HAP-1 (cell line): ENCODE data around the gene FXR2.
A peak's percentile ranks its signal among the peaks of the same experiment; 100 is the strongest.

Experiments
- DNase-seq, 2 experiments: peaks; one replicate each; pipeline ENCODE4 v3.0.0-alpha.2; 2016 to 2020; ENCODE audit warnings: low spot score in 2 of 2
- H3K27me3 ChIP-seq: fragments of 250-450 bp; sonication (Bioruptor Pico); 2 replicates; pipeline ENCODE4 v1.5.1; 2020; ENCODE audit warnings: low read depth, mild to moderate bottlenecking, moderate library complexity
- H3K36me3 ChIP-seq: fragments of 250-450 bp; sonication (Bioruptor Pico); replicated peaks from 2 replicates; pipeline ENCODE4 v1.5.1; 2020; ENCODE audit warnings: mild to moderate bottlenecking
- H3K4me1 ChIP-seq: fragments of 250-450 bp; sonication (Bioruptor Pico); 2 replicates; pipeline ENCODE4 v1.5.1; 2020; ENCODE audit warnings: mild to moderate bottlenecking
- H3K4me3 ChIP-seq: fragments of 250-450 bp; sonication (Bioruptor Pico); 2 replicates; pipeline ENCODE4 v1.5.1; 2020; ENCODE audit warnings: mild to moderate bottlenecking, moderate library complexity
- H3K9me3 ChIP-seq: fragments of 250-450 bp; sonication (Bioruptor Pico); 2 replicates; pipeline ENCODE4 v1.5.1; 2020; ENCODE audit warnings: mild to moderate bottlenecking, moderate library complexity
- in situ Hi-C: fragments of 300-500 bp; cut with MboI; formaldehyde crosslinking; loops from 3 replicates; pipeline ENCODE4 v1.14.3; 2020; ENCODE audit warnings: low sequenced_read_pairs, inconsistent platforms, mixed read lengths

FXR2 gene

GRCh38 chr17:7589204-7589868 is 25.4 kb downstream of the FXR2 start:
- Histone ChIP-seq H3K9me3 (no peaks in the 10 kb centered on the region), H3K36me3 (peaks cover 70% of the 10 kb centered on the region), H3K4me3 (no peak overlapping the region), H3K4me1 (peaks cover 6% of the 10 kb centered on the region), H3K27me3 (no peaks in the 10 kb centered on the region)
- no peak for DNase-seq
- in situ Hi-C loops = no loop called here

GRCh38 chr17:7588553-7589203 is 26.0 kb downstream of the FXR2 start:
- H3K27me3 ChIP-seq = no peaks in the 10 kb centered on the region
- in situ Hi-C loops = no loop called here
- no peaks in the 10 kb centered on the region for H3K9me3 ChIP-seq
- DNase-seq = no peak
- peaks cover 63% of the 10 kb centered on the region for H3K36me3 ChIP-seq
- no peak overlapping the region for H3K4me3 ChIP-seq
- peaks cover 6% of the 10 kb centered on the region for H3K4me1 ChIP-seq

- H3K4me3 ChIP-seq = no peak overlapping the region
- DNase-seq = no peak
- in situ Hi-C loops = no loop called here
- H3K27me3 ChIP-seq = no peaks in the 10 kb centered on the region
- peaks cover 56% of the 10 kb centered on the region for H3K36me3 ChIP-seq
- no peaks in the 10 kb centered on the region for H3K9me3 ChIP-seq
- peaks cover 14% of the 10 kb centered on the region for H3K4me1 ChIP-seq
These were observed 27.1 kb downstream of the FXR2 start for GRCh38 chr17:7587420-7588151.

GRCh38 chr17:7586673-7587419 is 27.9 kb downstream of the FXR2 start:
- no peaks in the 10 kb centered on the region for H3K27me3 ChIP-seq
- H3K4me1 ChIP-seq = peaks cover 21% of the 10 kb centered on the region
- no peaks in the 10 kb centered on the region for H3K9me3 ChIP-seq
- in situ Hi-C loops = no loop called here
- peak in 1 of 2 experiments; percentile 57 for DNase-seq
- no peak overlapping the region for H3K4me3 ChIP-seq
- H3K36me3 ChIP-seq = peaks cover 49% of the 10 kb centered on the region

GRCh38 chr17:7583253-7584109 is 31.2 kb downstream of the FXR2 start, which contains the start of gene MPDU1:
TSS of gene MPDU1 (plus strand) at chr17:7583852. CDS start at chr17:7583863, 11 bp downstream.
- in situ Hi-C loops = no loop called here
- Histone ChIP-seq H3K4me3 (peak within 1 kb of the TSS; percentile 91), H3K4me1 (peaks cover 21% of the 10 kb centered on the region), H3K36me3 (peaks cover 28% of the 10 kb centered on the region), H3K27me3 (no peaks in the 10 kb centered on the region), H3K9me3 (no peaks in the 10 kb centered on the region)
- DNase-seq = peak; percentile 98

- Histone ChIP-seq H3K9me3 (no peaks in the 10 kb centered on the region), H3K4me3 (peak overlapping the region; percentile 91), H3K36me3 (peaks cover 31% of the 10 kb centered on the region), H3K4me1 (peaks cover 21% of the 10 kb centered on the region), H3K27me3 (no peaks in the 10 kb centered on the region)
- DNase-seq = no peak
- in situ Hi-C loops = no loop called here
These were observed 32.1 kb downstream of the FXR2 start for GRCh38 chr17:7582396-7583252.

GRCh38 chr17:7580604-7581575 is 33.8 kb downstream of the FXR2 start:
- DNase-seq = no peak
- in situ Hi-C loops = no loop called here
- no peaks in the 10 kb centered on the region for H3K9me3 ChIP-seq
- no peak overlapping the region for H3K4me3 ChIP-seq
- peaks cover 21% of the 10 kb centered on the region for H3K4me1 ChIP-seq
- peaks cover 38% of the 10 kb centered on the region for H3K36me3 ChIP-seq
- H3K27me3 ChIP-seq = no peaks in the 10 kb centered on the region

- H3K4me1 ChIP-seq = peaks cover 25% of the 10 kb centered on the region
- in situ Hi-C loops = no loop called here
- peaks cover 46% of the 10 kb centered on the region for H3K36me3 ChIP-seq
- H3K27me3 ChIP-seq = no peaks in the 10 kb centered on the region
- DNase-seq = peak in 1 of 2 experiments; percentile 60
- no peaks in the 10 kb centered on the region for H3K9me3 ChIP-seq
- no peak overlapping the region for H3K4me3 ChIP-seq
These were observed 34.7 kb downstream of the FXR2 start for GRCh38 chr17:7579834-7580603.

- in situ Hi-C loops = no loop called here
- H3K4me3 ChIP-seq = no peak within 1 kb of the TSS
- H3K9me3 ChIP-seq = no peaks in the 10 kb centered on the region
- peaks cover 27% of the 10 kb centered on the region for H3K4me1 ChIP-seq
- H3K27me3 ChIP-seq = no peaks in the 10 kb centered on the region
- peak; percentile 63 to 70 for DNase-seq
- peaks cover 54% of the 10 kb centered on the region for H3K36me3 ChIP-seq
These were observed 35.5 kb downstream of the FXR2 start, which contains the start of gene CD68 for GRCh38 chr17:7579001-7579833. TSS of gene CD68 (plus strand) at chr17:7579638. CDS start at chr17:7579678, 40 bp downstream.
